Measurements from ENCODE around the gene NOL11. TPM values are rescaled to one million over a fixed set of nuclear protein-coding genes. Genes with fewer than 3 reads are reported as not detected.
A peak's percentile ranks its signal among the peaks of the same experiment; 100 is the strongest.
"Not testable (repeated sequence)": the region's sequence is repeated elsewhere in the genome, so short reads cannot be mapped to it uniquely, and the experiment has no call there.

The NOL11 gene
- total RNA-seq, 2 donors from 2014 or later: 46.1 to 75.4 TPM

DNA sequence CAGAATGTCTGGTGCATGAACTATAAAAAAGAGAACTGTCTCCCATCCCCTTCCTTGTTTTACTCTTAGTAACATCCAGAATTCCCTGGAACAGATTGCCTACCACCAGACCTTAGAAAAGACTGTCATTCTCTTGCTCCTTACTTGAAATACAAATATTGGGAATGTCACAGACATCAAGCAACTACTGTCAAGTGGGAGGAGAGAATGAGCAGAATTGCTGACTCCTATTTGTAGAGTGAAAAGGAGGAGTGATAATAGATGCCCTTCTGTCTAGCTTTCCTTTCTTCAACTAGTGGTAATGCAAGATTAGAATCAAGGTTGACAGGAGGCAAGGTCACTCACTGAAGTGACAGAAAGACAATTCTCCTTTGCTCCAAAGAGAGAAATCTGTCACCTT, 23.9 kb upstream of the NOL11 start:
- no peak for ATAC-seq (replicated peaks)
- Mint-ChIP-seq H3K9me3 (no peaks in the 10 kb centered on the region), H3K4me1 (no peaks in the 10 kb centered on the region), H3K27ac (no peak overlapping the region), H3K4me3 (no peak overlapping the region), H3K36me3 (ENCODE audit: low read depth) (peaks cover 32% of the 10 kb centered on the region), H3K27me3 (no peaks in the 10 kb centered on the region)

DNA sequence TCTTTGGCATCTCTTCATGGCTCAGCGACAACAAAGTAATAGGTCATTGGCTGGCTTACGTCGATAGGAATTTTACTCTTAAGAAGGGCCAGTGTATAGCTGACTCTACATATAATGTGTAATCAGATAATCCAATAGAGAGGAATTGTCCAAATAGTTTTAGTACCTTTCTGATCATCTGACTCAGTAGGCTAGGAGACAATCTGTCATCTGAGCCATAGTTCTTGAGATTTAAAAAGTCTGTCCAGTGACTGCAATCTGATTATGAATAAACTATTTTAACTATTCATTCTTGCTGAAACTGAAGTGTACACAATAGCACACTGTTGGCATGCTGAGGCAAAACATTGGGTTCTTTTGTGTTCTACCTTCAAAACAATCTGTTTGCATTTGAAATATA, 21.4 kb upstream of the NOL11 start:
- Mint-ChIP-seq H3K4me1 (no peaks in the 10 kb centered on the region), H3K27ac (no peak overlapping the region), H3K27me3 (no peaks in the 10 kb centered on the region), H3K36me3 (ENCODE audit: low read depth) (peaks cover 32% of the 10 kb centered on the region), H3K4me3 (no peak overlapping the region), H3K9me3 (no peaks in the 10 kb centered on the region)
- no peak for ATAC-seq (replicated peaks)

DNA sequence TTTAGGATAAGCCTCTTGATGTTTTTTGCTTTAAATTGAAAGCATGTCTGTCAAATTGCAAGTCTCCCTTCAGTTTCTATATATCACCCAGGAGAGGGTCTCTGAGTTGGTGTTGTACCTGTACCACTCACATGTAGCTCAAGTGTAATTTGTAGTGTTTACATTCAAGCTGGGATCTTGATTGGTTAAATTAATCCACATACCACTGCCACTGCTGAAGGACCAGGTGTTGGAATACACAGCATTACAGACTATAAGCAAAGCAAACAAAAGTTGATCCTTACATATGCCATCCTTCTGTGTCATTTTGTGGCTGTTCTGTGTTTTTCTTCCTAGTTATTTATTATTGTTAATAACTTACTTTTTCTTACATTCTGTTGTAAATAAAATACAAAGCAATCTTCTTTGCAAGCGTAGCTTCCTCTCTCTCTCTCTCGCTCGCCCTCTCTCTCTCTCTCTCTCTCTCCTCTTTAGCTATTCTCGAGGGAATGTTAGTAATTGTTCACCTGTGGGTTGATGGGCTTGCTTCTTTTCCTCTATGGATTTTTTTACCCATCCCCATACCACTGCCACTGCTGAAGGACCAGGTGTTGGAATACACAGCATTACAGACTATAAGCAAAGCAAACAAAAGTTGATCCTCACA, 20.8 kb upstream of the NOL11 start:
- Mint-ChIP-seq H3K4me3 (no peak overlapping the region), H3K27me3 (no peaks in the 10 kb centered on the region), H3K9me3 (no peaks in the 10 kb centered on the region), H3K27ac (no peak overlapping the region), H3K36me3 (ENCODE audit: low read depth) (peaks cover 25% of the 10 kb centered on the region), H3K4me1 (no peaks in the 10 kb centered on the region)
- ATAC-seq (replicated peaks): no peak

DNA sequence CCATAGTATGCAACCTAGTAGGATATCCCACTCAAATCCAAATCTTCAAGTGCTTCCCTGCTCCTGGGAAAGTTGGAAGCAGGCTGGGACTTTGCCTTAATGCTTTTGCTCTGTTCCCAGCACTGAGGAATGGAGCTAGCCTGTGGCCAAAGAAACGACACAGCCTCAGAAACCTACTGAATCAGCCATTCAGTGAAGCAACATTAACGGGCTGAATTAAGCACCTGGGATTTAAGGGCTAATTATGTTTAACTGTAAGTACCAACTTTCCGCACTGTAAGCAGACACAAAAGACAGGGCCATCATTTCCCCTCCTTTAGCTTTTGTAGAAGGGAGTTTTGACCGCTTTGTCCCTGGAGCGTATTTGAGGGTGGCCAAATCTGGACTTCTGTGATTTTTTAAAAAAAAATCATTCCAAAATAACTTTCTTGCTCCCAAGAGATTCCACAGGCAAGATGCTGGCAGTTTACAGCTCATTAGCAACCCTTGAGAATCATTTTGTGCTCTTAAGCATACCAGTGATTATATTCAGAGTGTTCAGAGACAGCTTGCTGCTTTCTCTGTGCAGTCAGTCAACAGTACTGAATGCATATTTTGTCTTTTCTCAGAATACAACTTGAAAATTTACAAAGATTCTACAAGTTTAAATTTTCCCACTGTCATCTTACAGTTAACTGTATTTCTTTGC, 17.6 kb upstream of the NOL11 start:
- no peak overlapping the region for H3K27ac Mint-ChIP-seq
- no peak overlapping the region for H3K4me3 Mint-ChIP-seq
- H3K9me3 Mint-ChIP-seq: no peaks in the 10 kb centered on the region
- H3K4me1 Mint-ChIP-seq: no peaks in the 10 kb centered on the region
- no peaks in the 10 kb centered on the region for H3K27me3 Mint-ChIP-seq
- H3K36me3 Mint-ChIP-seq (ENCODE audit: low read depth): no peaks in the 10 kb centered on the region
- ATAC-seq (replicated peaks): no peak

DNA sequence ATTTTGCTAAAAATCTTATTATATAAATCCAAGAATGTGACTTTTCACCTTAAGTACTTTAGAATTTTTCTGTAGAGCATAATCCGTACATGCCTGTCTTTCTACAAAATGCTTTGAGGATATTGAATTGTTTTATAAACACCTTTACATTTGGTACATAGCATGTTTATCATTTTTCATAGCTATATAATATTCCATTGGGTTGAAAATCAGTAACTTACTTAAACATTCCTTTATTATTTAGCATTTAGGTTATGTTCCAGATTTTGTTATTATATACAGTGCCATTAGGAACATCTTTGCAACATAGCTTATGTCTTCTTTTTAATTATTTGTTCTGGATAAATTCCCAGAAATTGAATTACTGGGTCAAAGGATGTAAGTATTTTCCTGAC, 17.0 kb upstream of the NOL11 start:
- H3K36me3 Mint-ChIP-seq (ENCODE audit: low read depth): no peaks in the 10 kb centered on the region

DNA sequence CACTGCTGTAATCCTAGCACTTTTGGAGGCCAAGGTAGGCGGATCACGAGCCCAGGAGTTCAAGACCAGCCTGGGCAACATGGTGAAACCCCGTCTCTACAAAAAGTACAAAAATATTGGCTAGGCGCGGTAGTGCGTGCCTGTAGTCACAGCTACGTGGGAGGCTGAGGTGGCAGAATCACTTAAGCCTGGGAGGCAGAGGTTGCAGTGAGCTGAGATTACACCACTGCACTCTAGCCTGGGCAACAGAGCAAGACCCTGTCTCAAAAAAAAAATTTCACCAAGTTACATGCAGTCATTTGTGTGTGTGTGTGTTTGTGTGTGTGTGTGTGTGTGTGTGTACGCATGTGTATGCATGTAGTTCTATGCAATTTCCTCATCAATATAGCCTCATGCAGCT, 14.9 kb upstream of the NOL11 start:
- H3K36me3 Mint-ChIP-seq (ENCODE audit: low read depth); H3K27me3 Mint-ChIP-seq; H3K9me3 Mint-ChIP-seq; ATAC-seq (replicated peaks); H3K4me3 Mint-ChIP-seq; H3K27ac Mint-ChIP-seq; H3K4me1 Mint-ChIP-seq: not testable (repeated sequence)

More for the DNA sequence above, 17.0 kb upstream of the NOL11 start:
- no peak for ATAC-seq (replicated peaks)
- no peaks in the 10 kb centered on the region for H3K27me3 Mint-ChIP-seq
- no peak overlapping the region for H3K4me3 Mint-ChIP-seq
- no peaks in the 10 kb centered on the region for H3K4me1 Mint-ChIP-seq
- no peaks in the 10 kb centered on the region for H3K9me3 Mint-ChIP-seq
- no peak overlapping the region for H3K27ac Mint-ChIP-seq

DNA sequence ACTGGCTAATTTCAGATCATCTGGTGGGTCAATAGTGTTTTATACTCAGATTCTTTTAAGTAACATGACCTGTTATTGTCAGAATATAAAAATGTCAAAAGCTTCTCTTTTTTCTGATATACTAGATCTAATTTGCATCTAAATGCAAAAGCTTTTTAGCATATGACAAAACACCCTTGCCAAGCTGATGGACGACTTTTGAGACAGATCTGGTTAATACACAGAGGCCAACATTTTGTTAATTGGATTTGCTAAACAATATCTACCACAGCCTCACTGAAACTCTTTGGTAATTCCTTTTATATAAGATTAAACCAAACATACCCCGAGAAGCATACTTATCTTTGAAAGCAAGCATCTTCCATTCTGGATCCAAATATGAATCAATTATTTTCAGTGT, 10.3 kb upstream of the NOL11 start:
- no peaks in the 10 kb centered on the region for H3K27me3 Mint-ChIP-seq
- ATAC-seq (replicated peaks): no peak
- no peak overlapping the region for H3K4me3 Mint-ChIP-seq
- no peak overlapping the region for H3K27ac Mint-ChIP-seq
- H3K9me3 Mint-ChIP-seq: no peaks in the 10 kb centered on the region
- H3K4me1 Mint-ChIP-seq: no peaks in the 10 kb centered on the region
- H3K36me3 Mint-ChIP-seq (ENCODE audit: low read depth): no peaks in the 10 kb centered on the region

DNA sequence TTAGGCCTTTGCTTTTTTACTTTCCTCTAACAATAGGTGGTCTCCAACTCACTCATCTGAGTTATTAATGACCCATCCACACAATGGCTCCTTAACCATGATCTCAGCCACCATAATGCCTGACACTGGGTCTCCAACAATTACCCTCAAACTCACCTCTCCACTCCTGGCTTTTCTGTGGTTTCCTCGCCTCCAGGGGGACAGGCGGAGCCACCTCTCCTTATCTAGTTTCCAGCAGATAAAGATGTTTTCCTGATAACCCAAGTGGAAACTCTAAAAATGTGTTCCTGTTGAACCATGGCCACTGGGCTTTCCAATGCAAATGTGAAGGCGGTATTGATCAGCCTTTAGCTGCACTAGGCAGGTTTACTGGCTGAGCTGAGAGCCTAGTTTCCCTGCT, 9.4 kb upstream of the NOL11 start:
- ATAC-seq (replicated peaks): no peak
- Mint-ChIP-seq H3K9me3 (no peaks in the 10 kb centered on the region), H3K27me3 (no peaks in the 10 kb centered on the region), H3K4me1 (no peaks in the 10 kb centered on the region), H3K27ac (no peak overlapping the region), H3K36me3 (ENCODE audit: low read depth) (no peaks in the 10 kb centered on the region), H3K4me3 (no peak overlapping the region)

DNA sequence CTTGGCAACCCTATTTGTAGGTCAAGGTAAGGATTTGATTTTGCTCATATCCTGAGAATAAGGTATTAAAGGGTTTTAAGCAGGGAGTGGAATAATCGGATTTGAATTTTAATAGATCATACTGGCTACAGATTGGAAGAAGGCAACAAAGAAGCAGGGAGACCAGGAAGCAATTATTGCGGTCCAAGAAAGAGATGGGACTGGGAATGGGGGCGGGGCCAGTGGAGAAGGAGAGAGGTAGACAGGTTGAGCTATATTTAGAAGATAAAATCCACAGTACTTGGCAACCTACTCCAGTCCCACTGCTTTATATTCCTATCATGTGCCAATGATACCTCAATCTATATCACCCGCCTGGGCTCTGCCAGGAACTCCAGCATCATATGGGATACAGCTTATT, 5.8 kb upstream of the NOL11 start:
- no peak for ATAC-seq (replicated peaks)
- no peaks in the 10 kb centered on the region for H3K27me3 Mint-ChIP-seq
- peaks cover 5% of the 10 kb centered on the region for H3K4me1 Mint-ChIP-seq
- no peaks in the 10 kb centered on the region for H3K9me3 Mint-ChIP-seq
- no peak overlapping the region for H3K4me3 Mint-ChIP-seq
- H3K36me3 Mint-ChIP-seq (ENCODE audit: low read depth): no peaks in the 10 kb centered on the region
- H3K27ac Mint-ChIP-seq: no peak overlapping the region

DNA sequence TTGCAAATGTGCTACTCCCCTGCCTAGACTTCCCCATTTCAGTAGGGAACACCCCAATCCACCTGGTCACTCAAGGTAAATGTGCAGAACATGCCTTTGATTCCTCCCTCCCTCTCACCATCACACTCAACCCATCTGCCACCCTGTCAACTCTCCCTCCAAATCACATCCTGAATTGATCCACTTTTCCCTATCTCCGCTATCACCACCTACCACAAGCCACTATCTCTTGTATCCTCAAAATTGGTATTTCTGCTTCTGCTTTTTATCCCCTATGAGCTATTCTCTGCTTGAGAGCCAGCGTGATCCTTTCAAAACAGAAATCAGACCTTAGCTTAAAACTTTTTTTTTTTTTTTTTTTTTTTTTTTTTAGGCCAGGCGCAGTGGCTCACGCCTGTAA, 5.4 kb upstream of the NOL11 start:
- no peak for ATAC-seq (replicated peaks)
- no peak overlapping the region for H3K27ac Mint-ChIP-seq
- H3K9me3 Mint-ChIP-seq: no peaks in the 10 kb centered on the region
- no peaks in the 10 kb centered on the region for H3K27me3 Mint-ChIP-seq
- H3K4me3 Mint-ChIP-seq: no peak overlapping the region
- H3K4me1 Mint-ChIP-seq: peaks cover 7% of the 10 kb centered on the region
- peaks cover under 1% of the 10 kb centered on the region for H3K36me3 Mint-ChIP-seq (ENCODE audit: low read depth)

DNA sequence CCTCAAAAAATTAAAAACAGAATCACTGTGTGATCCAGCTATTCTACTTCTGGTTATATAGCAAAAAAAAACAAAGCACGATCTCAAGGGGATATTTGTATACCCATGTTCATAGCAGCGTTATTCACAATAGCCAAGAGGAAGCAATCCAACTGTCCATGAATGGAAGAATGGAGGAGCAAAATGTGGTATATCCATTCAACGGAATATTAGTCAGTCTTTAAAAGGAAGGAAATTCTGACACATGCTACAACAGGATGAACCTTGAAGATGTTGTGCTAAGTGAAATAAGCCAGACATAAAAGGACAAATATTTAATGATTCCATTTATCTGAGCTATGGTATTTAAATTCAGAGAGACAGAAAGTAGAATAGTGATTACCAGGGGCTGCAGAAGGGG, 4.6 kb upstream of the NOL11 start:
- no peak overlapping the region for H3K4me3 Mint-ChIP-seq
- peaks cover 8% of the 10 kb centered on the region for H3K36me3 Mint-ChIP-seq (ENCODE audit: low read depth)
- no peaks in the 10 kb centered on the region for H3K27me3 Mint-ChIP-seq
- no peak for ATAC-seq (replicated peaks)
- H3K4me1 Mint-ChIP-seq: peaks cover 7% of the 10 kb centered on the region
- H3K27ac Mint-ChIP-seq: no peak overlapping the region
- H3K9me3 Mint-ChIP-seq: no peaks in the 10 kb centered on the region

DNA sequence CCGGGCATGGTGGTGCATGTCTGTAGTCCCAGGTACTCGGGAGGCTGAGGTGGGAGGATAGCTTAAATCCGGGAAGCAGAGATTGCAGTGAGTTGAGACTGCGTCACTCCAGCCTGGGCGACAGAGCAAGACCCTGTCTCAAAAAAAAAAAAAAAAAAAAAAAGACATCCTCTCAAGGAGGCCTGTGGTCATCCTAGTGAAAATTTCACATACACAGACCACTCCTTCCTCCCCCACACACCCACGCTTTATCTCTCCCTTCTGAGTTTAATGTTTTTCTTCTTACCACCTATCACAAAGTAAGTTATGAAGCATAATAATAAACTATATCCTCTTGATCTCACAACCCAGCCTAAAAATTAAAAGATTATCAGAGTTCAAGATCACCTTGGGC, 1.3 kb upstream of the NOL11 start:
- H3K27me3 Mint-ChIP-seq: no peaks in the 10 kb centered on the region

DNA sequence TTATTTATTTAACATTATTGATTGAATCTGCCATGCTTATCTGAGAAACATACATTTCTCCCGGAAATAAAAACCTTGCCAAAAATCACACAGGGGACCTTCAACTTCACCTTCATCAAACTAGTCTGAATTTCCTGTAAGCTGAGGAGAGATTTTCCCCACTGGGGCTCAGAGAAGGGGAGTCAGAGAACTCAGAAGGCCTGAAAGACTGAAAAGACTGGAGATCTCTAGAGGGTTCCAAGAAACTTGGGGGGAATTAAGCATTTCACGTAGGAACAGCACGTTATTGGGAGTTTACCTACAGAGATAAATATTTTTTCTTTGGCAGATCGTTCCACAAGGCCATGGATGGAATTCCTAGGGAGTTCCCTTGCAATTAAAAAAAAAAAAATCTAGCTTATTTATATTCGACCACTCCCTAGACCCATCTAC, 528 bp upstream of the NOL11 start:
- H3K27ac Mint-ChIP-seq: peak overlapping the region; percentile 100
- peak overlapping the region; percentile 100 for H3K4me3 Mint-ChIP-seq
- no peaks in the 10 kb centered on the region for H3K27me3 Mint-ChIP-seq
- H3K9me3 Mint-ChIP-seq: no peaks in the 10 kb centered on the region
- ATAC-seq (replicated peaks): peak; percentile 1
- H3K4me1 Mint-ChIP-seq: peaks cover 7% of the 10 kb centered on the region
- H3K36me3 Mint-ChIP-seq (ENCODE audit: low read depth): peaks cover 33% of the 10 kb centered on the region

More for the DNA sequence above, 1.3 kb upstream of the NOL11 start:
- peaks cover 7% of the 10 kb centered on the region for H3K4me1 Mint-ChIP-seq
- peak overlapping the region; percentile 100 for H3K4me3 Mint-ChIP-seq
- ATAC-seq (replicated peaks): no peak
- no peaks in the 10 kb centered on the region for H3K9me3 Mint-ChIP-seq
- H3K27ac Mint-ChIP-seq: peak overlapping the region; percentile 100
- H3K36me3 Mint-ChIP-seq (ENCODE audit: low read depth): peaks cover 25% of the 10 kb centered on the region

DNA sequence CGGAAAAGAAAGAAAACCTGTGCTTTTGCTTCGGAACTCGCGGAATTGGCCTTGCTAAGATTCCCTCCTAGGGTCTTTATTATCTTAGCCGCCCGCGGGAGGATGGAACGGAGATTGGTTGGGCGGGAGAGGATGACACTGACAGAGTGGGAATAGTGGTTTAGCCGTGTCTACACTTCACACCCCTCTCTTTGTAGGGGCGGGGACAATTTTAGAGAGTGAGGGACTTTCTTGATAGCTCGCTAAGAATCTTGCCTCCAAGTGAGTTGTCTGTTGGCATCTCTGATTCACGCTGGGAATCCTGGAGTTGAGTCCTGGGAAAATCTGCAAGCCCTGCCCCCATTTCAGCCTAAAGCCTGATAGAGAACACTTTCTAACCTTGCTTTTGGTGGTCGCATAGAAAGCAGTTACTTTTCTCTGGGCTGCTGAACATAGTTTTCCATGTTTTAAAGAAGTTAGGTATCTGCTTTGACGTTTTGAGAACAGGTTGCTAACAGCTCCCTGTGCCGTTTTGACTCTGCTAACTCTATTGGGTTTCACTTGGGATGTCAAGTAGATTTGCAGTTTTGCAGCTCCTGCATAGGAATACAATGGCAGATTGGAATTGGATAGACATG, 697 bp downstream of the NOL11 start:
- peaks cover 7% of the 10 kb centered on the region for H3K4me1 Mint-ChIP-seq
- peaks cover 45% of the 10 kb centered on the region for H3K36me3 Mint-ChIP-seq (ENCODE audit: low read depth)
- no peaks in the 10 kb centered on the region for H3K9me3 Mint-ChIP-seq
- H3K27me3 Mint-ChIP-seq: no peaks in the 10 kb centered on the region
- peak; percentile 43 for ATAC-seq (replicated peaks)
- H3K27ac Mint-ChIP-seq: peak overlapping the region; percentile 100
- H3K4me3 Mint-ChIP-seq: peak overlapping the region; percentile 100

DNA sequence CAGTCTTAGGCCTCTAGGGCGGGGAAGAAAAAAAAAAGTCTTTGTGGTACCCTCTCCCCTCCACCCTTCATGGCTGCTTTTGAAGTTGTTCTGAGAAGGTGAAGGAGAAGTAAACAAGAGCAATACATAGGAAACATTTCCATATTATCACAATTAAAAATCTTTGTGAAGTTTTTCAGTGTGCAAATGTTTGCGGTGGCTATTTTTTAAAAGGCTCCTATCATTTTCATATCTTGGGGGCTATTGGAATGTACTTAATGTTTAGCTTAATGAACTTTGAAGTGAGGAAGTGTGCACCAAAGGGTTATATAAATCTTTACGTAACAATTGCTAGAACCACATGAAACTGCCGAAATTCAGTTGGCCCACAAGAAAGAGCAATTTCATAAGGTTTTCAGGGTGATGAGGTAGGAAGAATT, 7.6 kb downstream of the NOL11 start:
- Mint-ChIP-seq H3K27ac (peak overlapping the region; percentile 65), H3K9me3 (no peaks in the 10 kb centered on the region), H3K4me3 (peak overlapping the region; percentile 30), H3K4me1 (peaks cover 12% of the 10 kb centered on the region), H3K36me3 (ENCODE audit: low read depth) (peaks cover 100% of the 10 kb centered on the region), H3K27me3 (no peaks in the 10 kb centered on the region)
- no peak for ATAC-seq (replicated peaks)

Data from activated T-helper 17 cell treated with anti-CD3 and anti-CD28 coated beads, Interleukin-2, amount 50 U/mL, for 72 hours (primary cell).